SU-DHL-6 (cell line): ENCODE results near the gene CNP.

Source experiments
- H2AFZ ChIP-seq: fragments of 200-600 bp; sonication (generic); 2 replicates; pipeline ENCODE4 v1.6.1; 2014; ENCODE audit warnings: low read depth, mild to moderate bottlenecking, moderate library complexity, mixed read lengths, antibody characterized with exemption, low read length; ENCODE audit not compliant: severe bottlenecking
- H3F3A ChIP-seq: fragments of 200-600 bp; shearing (Covaris generic); 2 replicates; pipeline ENCODE4 v1.6.0; 2016; ENCODE audit warnings: antibody characterized with exemption, mild to moderate bottlenecking; ENCODE audit not compliant: insufficient read depth
- H3K27ac ChIP-seq: fragments of 200-600 bp; sonication (generic); 2 replicates; pipeline ENCODE4 v1.5.1; 2016; ENCODE audit warnings: low read depth, mild to moderate bottlenecking, low read length, moderate library complexity, mixed read lengths
- H3K27me3 ChIP-seq: fragments of 200-600 bp; sonication (generic), shearing (Covaris generic); 2 replicates; pipeline ENCODE4 v1.6.0; 2014; ENCODE audit warnings: mild to moderate bottlenecking, low read length
- H3K36me3 ChIP-seq: fragments of 200-600 bp; sonication (generic); 2 replicates; pipeline ENCODE4 v1.6.1; 2014; ENCODE audit warnings: mild to moderate bottlenecking, low read length, mixed read lengths
- H3K4me2 ChIP-seq: fragments of 300-600, 200-600 bp; shearing (Covaris generic), sonication (generic); 2 replicates; pipeline ENCODE4 v1.6.0; 2014; ENCODE audit warnings: low read length, low read depth, mild to moderate bottlenecking; ENCODE audit not compliant: poor library complexity, severe bottlenecking
- H3K4me3 ChIP-seq: fragments of 200-600 bp; sonication (generic); 2 replicates; pipeline ENCODE4 v1.5.1; 2014; ENCODE audit warnings: antibody characterized with exemption, low read length, mild to moderate bottlenecking, mixed read lengths; ENCODE audit not compliant: insufficient read depth, poor library complexity, severe bottlenecking
- H3K79me2 ChIP-seq: fragments of 200-600 bp; sonication (generic); 2 replicates; pipeline ENCODE4 v1.6.1; 2014; ENCODE audit warnings: mild to moderate bottlenecking, low read length, moderate library complexity; ENCODE audit not compliant: insufficient read depth
- H3K9ac ChIP-seq: fragments of 200-600 bp; sonication (generic); 2 replicates; pipeline ENCODE4 v1.7.0; 2014; ENCODE audit warnings: mild to moderate bottlenecking, low read length
- H3K9me2 ChIP-seq: fragments of 200-600 bp; sonication (generic); replicated peaks from 2 replicates; pipeline ENCODE4 v1.6.1; 2014; ENCODE audit warnings: low read length; ENCODE audit not compliant: insufficient read depth
- H3K9me3 ChIP-seq: fragments of 200-600 bp; sonication (generic); 2 replicates; pipeline ENCODE4 v1.6.1; 2014; ENCODE audit warnings: low read length, mixed read lengths; ENCODE audit not compliant: insufficient read depth
- H4K20me1 ChIP-seq: fragments of 200-600 bp; sonication (generic); 2 replicates; pipeline ENCODE4 v1.6.1; 2014; ENCODE audit warnings: low read depth, mild to moderate bottlenecking, antibody characterized with exemption, low read length, moderate library complexity, mixed read lengths
- EZH2phosphoT487 ChIP-seq: fragments of 200-600 bp; sonication (generic), shearing (Covaris generic); conservative IDR thresholded peaks from 2 replicates; pipeline ENCODE4 v1.6.1; 2018; ENCODE audit warnings: mild to moderate bottlenecking, antibody characterized with exemption, low read length, moderate library complexity, mixed read lengths
- TF ChIP-seq, protein P1 (sequence below): fragments of 200-600 bp; sonication (generic); IDR thresholded peaks from one replicate; pipeline ENCODE4 v1.5.1; 2017; ENCODE audit warnings: antibody characterized with exemption, mild to moderate bottlenecking, low read length, moderate library complexity; ENCODE audit not compliant: insufficient read depth, poor library complexity, severe bottlenecking

CNP gene

DNA sequence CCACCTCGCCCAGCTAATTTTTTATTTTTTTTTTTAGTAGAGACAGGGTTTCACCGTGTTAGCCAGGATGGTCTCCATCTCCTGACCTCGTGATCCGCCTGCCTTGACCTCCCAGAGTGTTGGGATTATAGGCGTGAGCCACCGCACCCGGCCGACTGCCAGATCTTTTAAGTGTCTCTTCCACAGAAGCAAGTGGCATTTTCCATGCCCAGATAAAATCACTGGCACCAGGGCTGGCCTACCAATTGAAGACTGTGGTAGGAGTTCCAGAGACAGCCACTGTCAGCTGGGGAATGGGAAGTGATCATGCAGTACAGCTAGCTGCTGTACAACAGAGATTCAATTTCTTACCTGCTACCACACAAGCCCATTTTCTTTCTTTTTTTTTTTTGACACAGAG, 17.9 kb downstream of the CNP start:
- TF ChIP-seq, protein P1, sequence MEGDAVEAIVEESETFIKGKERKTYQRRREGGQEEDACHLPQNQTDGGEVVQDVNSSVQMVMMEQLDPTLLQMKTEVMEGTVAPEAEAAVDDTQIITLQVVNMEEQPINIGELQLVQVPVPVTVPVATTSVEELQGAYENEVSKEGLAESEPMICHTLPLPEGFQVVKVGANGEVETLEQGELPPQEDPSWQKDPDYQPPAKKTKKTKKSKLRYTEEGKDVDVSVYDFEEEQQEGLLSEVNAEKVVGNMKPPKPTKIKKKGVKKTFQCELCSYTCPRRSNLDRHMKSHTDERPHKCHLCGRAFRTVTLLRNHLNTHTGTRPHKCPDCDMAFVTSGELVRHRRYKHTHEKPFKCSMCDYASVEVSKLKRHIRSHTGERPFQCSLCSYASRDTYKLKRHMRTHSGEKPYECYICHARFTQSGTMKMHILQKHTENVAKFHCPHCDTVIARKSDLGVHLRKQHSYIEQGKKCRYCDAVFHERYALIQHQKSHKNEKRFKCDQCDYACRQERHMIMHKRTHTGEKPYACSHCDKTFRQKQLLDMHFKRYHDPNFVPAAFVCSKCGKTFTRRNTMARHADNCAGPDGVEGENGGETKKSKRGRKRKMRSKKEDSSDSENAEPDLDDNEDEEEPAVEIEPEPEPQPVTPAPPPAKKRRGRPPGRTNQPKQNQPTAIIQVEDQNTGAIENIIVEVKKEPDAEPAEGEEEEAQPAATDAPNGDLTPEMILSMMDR = no peak
- no peak for TF ChIP-seq EZH2phosphoT487
- no peaks in the 10 kb centered on the region for H3K9me3 ChIP-seq
- no peak overlapping the region for H3K27ac ChIP-seq
- no peaks in the 10 kb centered on the region for H3K27me3 ChIP-seq
- H3K9ac ChIP-seq = no peak overlapping the region
- H2AFZ ChIP-seq = no peak overlapping the region
- H3K4me2 ChIP-seq = no peak overlapping the region
- peaks cover 24% of the 10 kb centered on the region; the same call in 1 of the 2 replicates for H3K36me3 ChIP-seq
- H3K9me2 ChIP-seq = no peaks in the 10 kb centered on the region
- no peaks in the 10 kb centered on the region for H3K79me2 ChIP-seq
- no peaks in the 10 kb centered on the region for H4K20me1 ChIP-seq
- H3F3A ChIP-seq = no peaks in the 10 kb centered on the region
- H3K4me3 ChIP-seq = no peak overlapping the region

GRCh38 chr17:41985919-41986318, 19.3 kb downstream of the CNP start:
- H3K4me3 ChIP-seq = no peak overlapping the region
- no peak overlapping the region for H2AFZ ChIP-seq
- no peak overlapping the region for H3K4me2 ChIP-seq
- TF ChIP-seq, protein P1 = no peak
- TF ChIP-seq EZH2phosphoT487 = no peak
- H3K27me3 ChIP-seq = no peaks in the 10 kb centered on the region
- no peaks in the 10 kb centered on the region for H3K9me3 ChIP-seq
- no peaks in the 10 kb centered on the region for H3K79me2 ChIP-seq
- 0 out of 2 replicates have a peak, but pooled peaks cover 3% of the 10 kb centered on the region for H3F3A ChIP-seq
- no peaks in the 10 kb centered on the region for H3K9me2 ChIP-seq
- H3K27ac ChIP-seq = no peak overlapping the region
- H3K9ac ChIP-seq = no peak overlapping the region
- no peaks in the 10 kb centered on the region for H4K20me1 ChIP-seq
- H3K36me3 ChIP-seq = peaks cover 28% of the 10 kb centered on the region; the same call in 1 of the 2 replicates

GRCh38 chr17:41986634-41987033, 20.0 kb downstream of the CNP start:
- H3K27me3 ChIP-seq = no peaks in the 10 kb centered on the region
- 0 out of 2 replicates have a peak, but pooled peaks cover 3% of the 10 kb centered on the region for H3F3A ChIP-seq
- H3K36me3 ChIP-seq = peaks cover 35% of the 10 kb centered on the region; the same call in 1 of the 2 replicates
- no peak overlapping the region for H3K4me2 ChIP-seq
- TF ChIP-seq, protein P1 = no peak
- no peak for TF ChIP-seq EZH2phosphoT487
- no peak overlapping the region for H3K9ac ChIP-seq
- no peak overlapping the region for H3K4me3 ChIP-seq
- H3K9me3 ChIP-seq = no peaks in the 10 kb centered on the region
- no peak overlapping the region for H2AFZ ChIP-seq
- no peaks in the 10 kb centered on the region for H4K20me1 ChIP-seq
- no peak overlapping the region for H3K27ac ChIP-seq
- H3K9me2 ChIP-seq = no peaks in the 10 kb centered on the region
- no peaks in the 10 kb centered on the region for H3K79me2 ChIP-seq
